ENCODE results near the gene FOXRED2.
A peak's percentile ranks its signal among the peaks of the same experiment; 100 is the strongest.
"Not testable (repeated sequence)": the region's sequence is repeated elsewhere in the genome, so short reads cannot be mapped to it uniquely, and the experiment has no call there.

FOXRED2 gene

GRCh38 chr22:36540867-36541642 lies 34.2 kb upstream of the FOXRED2 start:
- no peak for DNase-seq (ENCODE audit: extremely low read depth, insufficient read length)
- Histone ChIP-seq H3K27me3 (replicated peaks; ENCODE audit: control insufficient read depth, insufficient read depth, low read length) (peaks cover 2% of the 10 kb centered on the region), H3K36me3 (ENCODE audit: control insufficient read depth, insufficient read depth, low read length) (no peaks in the 10 kb centered on the region), H3K4me3 (replicated peaks; ENCODE audit: low read depth, low read length) (no peak overlapping the region)
- no peak for TF ChIP-seq CTCF (IDR thresholded peaks at IDR 0.05; ENCODE audit: insufficient read depth, low read length, poor library complexity, severe bottlenecking)

GRCh38 chr22:36538529-36538928 lies 31.7 kb upstream of the FOXRED2 start:
- no peak for DNase-seq (ENCODE audit: extremely low read depth, insufficient read length)
- TF ChIP-seq CTCF (IDR thresholded peaks at IDR 0.05; ENCODE audit: insufficient read depth, low read length, poor library complexity, severe bottlenecking): no peak

DNA sequence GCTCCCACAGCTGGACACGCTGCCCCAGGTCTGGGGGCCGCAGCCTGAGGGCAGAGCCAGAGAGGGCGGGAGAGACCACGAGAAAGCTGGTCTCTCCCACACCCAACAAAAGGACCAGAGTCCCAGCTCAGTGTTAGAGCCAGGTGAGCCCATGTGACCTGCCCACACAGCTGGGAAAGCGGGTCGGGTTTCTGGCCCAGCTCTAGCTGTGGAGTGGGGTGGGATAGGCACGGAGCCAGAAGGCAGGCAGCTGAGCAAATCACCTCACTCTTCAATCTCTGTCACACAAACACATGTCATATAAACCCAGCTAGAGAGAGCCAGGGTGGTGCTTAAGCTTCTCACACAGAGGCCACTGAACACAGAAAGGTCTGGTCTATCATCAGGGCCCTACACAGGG lies 29.9 kb upstream of the FOXRED2 start:
- H3K27me3 ChIP-seq (replicated peaks; ENCODE audit: control insufficient read depth, insufficient read depth, low read length): peaks cover 2% of the 10 kb centered on the region
- H3K4me3 ChIP-seq (replicated peaks; ENCODE audit: low read depth, low read length): no peak overlapping the region
- no peak for TF ChIP-seq CTCF (IDR thresholded peaks at IDR 0.05; ENCODE audit: insufficient read depth, low read length, poor library complexity, severe bottlenecking)
- H3K36me3 ChIP-seq (ENCODE audit: control insufficient read depth, insufficient read depth, low read length): no peaks in the 10 kb centered on the region
- DNase-seq (ENCODE audit: extremely low read depth, insufficient read length): no peak

More at GRCh38 chr22:36538529-36538928, 31.7 kb upstream of the FOXRED2 start:
- Histone ChIP-seq H3K4me3 (replicated peaks; ENCODE audit: low read depth, low read length) (no peak overlapping the region), H3K27me3 (replicated peaks; ENCODE audit: control insufficient read depth, insufficient read depth, low read length) (peaks cover 2% of the 10 kb centered on the region), H3K36me3 (ENCODE audit: control insufficient read depth, insufficient read depth, low read length) (no peaks in the 10 kb centered on the region)

GRCh38 chr22:36533320-36533719 lies 26.5 kb upstream of the FOXRED2 start:
- H3K36me3 ChIP-seq (ENCODE audit: control insufficient read depth, insufficient read depth, low read length); H3K27me3 ChIP-seq (replicated peaks; ENCODE audit: control insufficient read depth, insufficient read depth, low read length); DNase-seq (ENCODE audit: extremely low read depth, insufficient read length); H3K4me3 ChIP-seq (replicated peaks; ENCODE audit: low read depth, low read length): not testable (repeated sequence)

DNA sequence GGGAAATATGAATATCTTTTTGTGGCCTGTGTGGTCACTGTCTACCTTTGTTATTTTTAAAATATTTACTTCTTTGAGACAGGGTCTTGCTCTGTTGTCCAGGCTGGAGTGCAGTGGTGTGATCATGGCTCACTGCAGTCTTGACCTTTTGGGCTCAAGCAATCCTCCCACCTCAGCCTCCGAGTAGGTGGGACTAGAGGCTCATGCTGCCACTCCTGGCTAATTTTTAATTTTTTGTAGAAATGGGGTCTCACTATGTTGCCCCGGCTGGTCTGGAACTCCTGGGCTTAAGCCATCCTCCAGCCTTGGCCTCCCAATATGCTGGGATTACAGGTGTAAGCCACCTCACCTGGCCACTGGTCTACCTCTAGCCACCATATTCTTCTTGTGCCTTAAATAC lies 25.6 kb upstream of the FOXRED2 start:
- Histone ChIP-seq H3K36me3 (ENCODE audit: control insufficient read depth, insufficient read depth, low read length) (no peaks in the 10 kb centered on the region), H3K27me3 (replicated peaks; ENCODE audit: control insufficient read depth, insufficient read depth, low read length) (no peaks in the 10 kb centered on the region), H3K4me3 (replicated peaks; ENCODE audit: low read depth, low read length) (no peak overlapping the region)
- TF ChIP-seq CTCF (IDR thresholded peaks at IDR 0.05; ENCODE audit: insufficient read depth, low read length, poor library complexity, severe bottlenecking): no peak
- DNase-seq (ENCODE audit: extremely low read depth, insufficient read length): no peak

- no peak for TF ChIP-seq CTCF (IDR thresholded peaks at IDR 0.05; ENCODE audit: insufficient read depth, low read length, poor library complexity, severe bottlenecking)
Observed at GRCh38 chr22:36528795-36529751, 22.2 kb upstream of the FOXRED2 start, which contains the start of gene EIF3D. TSS of gene EIF3D (minus strand) at chr22:36529166. CDS start at chr22:36526121, 3,045 bp downstream.

More at GRCh38 chr22:36528795-36529751, 22.2 kb upstream of the FOXRED2 start, which contains the start of gene EIF3D:
- DNase-seq (ENCODE audit: extremely low read depth, insufficient read length): peak; percentile 100
- Histone ChIP-seq H3K27me3 (replicated peaks; ENCODE audit: control insufficient read depth, insufficient read depth, low read length) (no peaks in the 10 kb centered on the region), H3K36me3 (ENCODE audit: control insufficient read depth, insufficient read depth, low read length) (peaks cover 15% of the 10 kb centered on the region), H3K4me3 (replicated peaks; ENCODE audit: low read depth, low read length) (peak within 1 kb of the TSS; percentile 98)
